ENCODE data around the gene SLC17A5. TPM values are rescaled to one million over a fixed set of nuclear protein-coding genes. Genes with fewer than 3 reads are reported as not detected.

SLC17A5 gene
- total RNA-seq, 1 donor from 2014 or later = 13.7 TPM

DNA sequence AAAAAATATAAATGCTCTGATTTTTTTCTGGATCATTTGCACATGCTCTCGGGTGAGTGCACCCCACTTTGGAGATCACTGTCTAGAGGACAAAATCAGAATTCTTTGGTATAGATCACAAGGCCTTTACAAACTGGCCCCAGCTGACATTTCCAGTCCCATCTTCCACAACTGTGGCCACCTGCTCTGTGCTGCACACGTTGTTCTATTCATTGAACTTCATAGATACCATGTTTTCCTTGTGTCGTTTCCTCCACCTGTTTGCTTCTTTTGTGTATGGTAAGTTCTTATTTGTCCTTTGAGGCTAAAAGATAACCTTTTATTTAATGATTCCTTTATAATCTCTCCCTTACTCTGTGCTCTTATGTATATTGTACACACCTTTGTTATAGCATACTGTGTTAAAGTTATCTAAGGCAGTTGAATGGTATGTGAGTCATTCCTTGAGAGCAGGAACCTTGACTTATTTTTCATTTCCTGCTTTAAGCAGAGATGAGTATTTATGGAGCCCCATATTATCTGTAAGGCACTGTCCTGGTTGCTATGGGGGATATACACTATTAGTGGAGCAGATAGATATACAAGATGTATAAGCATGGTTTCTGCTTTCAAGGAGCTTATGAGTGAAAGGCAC is 12.0 kb upstream of the SLC17A5 start:
- Mint-ChIP-seq H3K4me1 (no peaks in the 10 kb centered on the region), H3K36me3 (no peaks in the 10 kb centered on the region), H3K9me3 (no peaks in the 10 kb centered on the region), H3K27me3 (ENCODE audit: insufficient read depth, low read depth) (no peaks in the 10 kb centered on the region), H3K4me3 (no peak overlapping the region), H3K27ac (no peak overlapping the region)
- Histone ChIP-seq H3K79me2 (ENCODE audit: low read depth) (no peaks in the 10 kb centered on the region), H4K20me1 (ENCODE audit: low read depth) (no peaks in the 10 kb centered on the region), H3K4me1 (no peaks in the 10 kb centered on the region), H2AFZ (replicated peaks) (no peak overlapping the region), H3K27me3 (peaks cover 11% of the 10 kb centered on the region), H3K9me3 (ENCODE audit: low read depth) (no peaks in the 10 kb centered on the region), H3K36me3 (no peaks in the 10 kb centered on the region), H3K4me3 (no peak overlapping the region), H3K4me2 (no peak overlapping the region), H3K9ac (no peak overlapping the region), H3K27ac (no peak overlapping the region), H3F3A (ENCODE audit: low read depth) (no peaks in the 10 kb centered on the region)
- TF ChIP-seq EZH2phosphoT487 (IDR thresholded peaks at IDR 0.05) (no peak), CTCF (IDR thresholded peaks at IDR 0.05) (no peak), EZH2 (IDR thresholded peaks at IDR 0.05) (no peak)
- no peak for DNase-seq (ENCODE audit: low spot score)

- H3K27me3 Mint-ChIP-seq (ENCODE audit: insufficient read depth, low read depth) = no peaks in the 10 kb centered on the region
- H2AFZ ChIP-seq (replicated peaks) = no peak overlapping the region
- no peaks in the 10 kb centered on the region for H3K79me2 ChIP-seq (ENCODE audit: low read depth)
- H3F3A ChIP-seq (ENCODE audit: low read depth) = no peaks in the 10 kb centered on the region
- no peak overlapping the region for H3K9ac ChIP-seq
- H3K27me3 ChIP-seq = peaks cover 11% of the 10 kb centered on the region
- H3K36me3 ChIP-seq = no peaks in the 10 kb centered on the region
- DNase-seq (ENCODE audit: low spot score) = no peak
- H3K4me1 Mint-ChIP-seq = no peaks in the 10 kb centered on the region
- no peaks in the 10 kb centered on the region for H3K4me1 ChIP-seq
- H3K4me3 ChIP-seq = no peak overlapping the region
- H3K36me3 Mint-ChIP-seq = no peaks in the 10 kb centered on the region
- no peak for TF ChIP-seq EZH2phosphoT487 (IDR thresholded peaks at IDR 0.05)
- TF ChIP-seq CTCF (IDR thresholded peaks at IDR 0.05) = no peak
- TF ChIP-seq EZH2 (IDR thresholded peaks at IDR 0.05) = no peak
- H4K20me1 ChIP-seq (ENCODE audit: low read depth) = no peaks in the 10 kb centered on the region
- H3K9me3 Mint-ChIP-seq = no peaks in the 10 kb centered on the region
- H3K27ac ChIP-seq = no peak overlapping the region
- no peak overlapping the region for H3K27ac Mint-ChIP-seq
- H3K4me2 ChIP-seq = no peak overlapping the region
- no peak overlapping the region for H3K4me3 Mint-ChIP-seq
- no peaks in the 10 kb centered on the region for H3K9me3 ChIP-seq (ENCODE audit: low read depth)
Measured at GRCh38 chr6:73664701-73665100, 10.9 kb upstream of the SLC17A5 start.

DNA sequence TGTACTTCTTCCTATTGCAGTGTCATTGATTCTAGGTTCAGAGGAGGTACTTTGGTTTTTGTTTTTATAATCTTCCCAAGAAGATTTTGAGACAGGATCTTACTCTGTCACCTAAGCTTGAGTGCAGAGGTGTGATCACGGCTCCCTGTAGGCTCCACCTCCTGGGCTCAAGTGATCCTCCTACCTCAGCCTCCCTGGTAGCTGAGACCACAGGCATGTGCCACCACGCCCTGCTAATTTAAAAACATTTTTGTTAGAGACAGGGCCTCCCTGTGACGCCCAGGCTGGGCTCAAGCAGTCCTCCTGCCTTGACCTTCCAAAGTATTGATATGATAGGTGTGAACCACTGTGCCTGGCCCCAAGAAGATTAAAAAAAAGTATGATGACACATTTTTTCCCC is 3.4 kb upstream of the SLC17A5 start:
- Histone ChIP-seq H3K4me3 (no peak overlapping the region), H3K27ac (no peak overlapping the region), H4K20me1 (ENCODE audit: low read depth) (no peaks in the 10 kb centered on the region), H3K9me3 (ENCODE audit: low read depth) (no peaks in the 10 kb centered on the region), H3K79me2 (ENCODE audit: low read depth) (no peaks in the 10 kb centered on the region), H2AFZ (replicated peaks) (no peak overlapping the region), H3K27me3 (no peaks in the 10 kb centered on the region), H3F3A (ENCODE audit: low read depth) (peaks cover 14% of the 10 kb centered on the region), H3K36me3 (no peaks in the 10 kb centered on the region), H3K9ac (no peak overlapping the region), H3K4me1 (peaks cover 10% of the 10 kb centered on the region), H3K4me2 (no peak overlapping the region)
- no peak for DNase-seq (ENCODE audit: low spot score)
- Mint-ChIP-seq H3K4me1 (peaks cover 11% of the 10 kb centered on the region), H3K27me3 (ENCODE audit: insufficient read depth, low read depth) (peaks cover 2% of the 10 kb centered on the region), H3K36me3 (no peaks in the 10 kb centered on the region), H3K4me3 (no peak overlapping the region), H3K27ac (no peak overlapping the region), H3K9me3 (no peaks in the 10 kb centered on the region)
- no peak for TF ChIP-seq CTCF (IDR thresholded peaks at IDR 0.05)
- no peak for TF ChIP-seq EZH2phosphoT487 (IDR thresholded peaks at IDR 0.05)
- TF ChIP-seq EZH2 (IDR thresholded peaks at IDR 0.05) = no peak
